Hepatocyte (in vitro differentiated cells): ENCODE data around the gene PMIS2. TPM values are rescaled to one million over a fixed set of nuclear protein-coding genes. Genes with fewer than 3 reads are reported as not detected.

ENCODE experiments used
- DNase-seq: peaks from one replicate; pipeline ENCODE4 v3.0.0-alpha.2; 2016; ENCODE audit warnings: low spot score
- H2AFZ ChIP-seq: fragments of 200-600 bp; sonication (generic); 2 replicates; pipeline ENCODE4 v1.6.0; 2016; ENCODE audit warnings: antibody characterized with exemption, mild to moderate bottlenecking
- H3K27ac ChIP-seq: fragments of 200-600 bp; sonication (generic); 2 replicates; pipeline ENCODE4 v1.5.1; 2016; ENCODE audit warnings: mild to moderate bottlenecking
- H3K27me3 ChIP-seq: fragments of 200-600 bp; sonication (generic); 2 replicates; pipeline ENCODE4 v1.6.1; 2016
- H3K36me3 ChIP-seq: fragments of 200-600 bp; sonication (generic); replicated peaks from 2 replicates; pipeline ENCODE4 v1.5.1; 2016; ENCODE audit warnings: low read depth; ENCODE audit not compliant: insufficient read depth
- H3K4me1 ChIP-seq: fragments of 200-600 bp; sonication (generic); 2 replicates; pipeline ENCODE4 v1.5.1; 2016; ENCODE audit warnings: mild to moderate bottlenecking, moderate library complexity; ENCODE audit not compliant: insufficient read depth
- H3K4me2 ChIP-seq: fragments of 200-600 bp; sonication (generic); 2 replicates; pipeline ENCODE4 v1.6.0; 2016
- H3K4me3 ChIP-seq: fragments of 200-600 bp; sonication (generic); 2 replicates; pipeline ENCODE4 v1.5.1; 2016; ENCODE audit warnings: mild to moderate bottlenecking
- H3K79me2 ChIP-seq: fragments of 200-600 bp; sonication (generic); 2 replicates; pipeline ENCODE4 v1.6.0; 2017; ENCODE audit warnings: mild to moderate bottlenecking
- H3K9me2 ChIP-seq: fragments of 200-600 bp; sonication (generic); replicated peaks from 2 replicates; pipeline ENCODE4 v1.6.0; 2017; ENCODE audit warnings: mild to moderate bottlenecking; ENCODE audit not compliant: insufficient read depth
- H3K9me3 ChIP-seq: fragments of 200-600 bp; sonication (generic); 2 replicates; pipeline ENCODE4 v1.5.1; 2016; ENCODE audit warnings: low read depth, mild to moderate bottlenecking
- H4K20me1 ChIP-seq: fragments of 200-600 bp; sonication (generic); 2 replicates; pipeline ENCODE4 v1.6.0; 2016; ENCODE audit warnings: mild to moderate bottlenecking; ENCODE audit not compliant: insufficient read depth, poor library complexity, severe bottlenecking
- EZH2 ChIP-seq: fragments of 200-600 bp; sonication (generic); IDR thresholded peaks from 2 replicates; pipeline ENCODE4 v1.6.1; 2016; ENCODE audit warnings: antibody characterized with exemption, mild to moderate bottlenecking, borderline replicate concordance
- EZH2phosphoT487 ChIP-seq: fragments of 200-600 bp; sonication (generic); IDR thresholded peaks from one replicate; pipeline ENCODE4 v1.6.1; 2018; ENCODE audit warnings: antibody characterized with exemption, mild to moderate bottlenecking, low read depth, moderate library complexity; ENCODE audit not compliant: unreplicated experiment, severe bottlenecking
- WGBS: methylation state at CpG from one replicate; pipeline ENCODE4 v1.1.6; 2016; ENCODE audit warnings: low lambda C conversion rate; ENCODE audit errors: missing lambda C conversion rate; 5-methylcytosine and 5-hydroxymethylcytosine counted together
- polyA plus RNA-seq: library from polyadenylated mRNA; unstranded; fragments of >200 nt; fragmentation: Nextera tagmentation; extraction: Ambion mirVana; gene quantifications from 2 replicates; pipeline ENCODE4 v1.2.1, GENCODE V29; 2016
- total RNA-seq: library from RNA; depleted of rRNA; stranded (reverse); fragments of >200 nt; gene quantifications from 2 replicates; pipeline ENCODE4 v1.2.3, GENCODE V29; 2014
- TF ChIP-seq, protein P1 (sequence below): fragments of 200-600 bp; sonication (generic); IDR thresholded peaks from 2 replicates; pipeline ENCODE4 v1.5.1; 2016; ENCODE audit warnings: antibody characterized with exemption, mild to moderate bottlenecking; ENCODE audit not compliant: poor library complexity

PMIS2 gene
- total and polyA plus RNA-seq, 2 experiments from 2014 or later, result not detected

- 79% methylated on average over 3 of the region's 3 CpGs for WGBS
- no peak for DNase-seq
- Histone ChIP-seq H3K79me2 (peaks cover 35% of the 10 kb centered on the region), H3K4me2 (peak overlapping the region; percentile 86), H3K4me3 (peak overlapping the region; percentile 74), H3K27me3 (no peaks in the 10 kb centered on the region), H3K36me3 (no peaks in the 10 kb centered on the region), H3K4me1 (peaks cover 15% of the 10 kb centered on the region), H3K9me2 (no peaks in the 10 kb centered on the region), H4K20me1 (no peaks in the 10 kb centered on the region), H3K27ac (peak overlapping the region; percentile 69), H3K9me3 (no peaks in the 10 kb centered on the region), H2AFZ (peak overlapping the region; percentile 85)
- TF ChIP-seq EZH2phosphoT487 (no peak), EZH2 (no peak)
- TF ChIP-seq, protein P1, sequence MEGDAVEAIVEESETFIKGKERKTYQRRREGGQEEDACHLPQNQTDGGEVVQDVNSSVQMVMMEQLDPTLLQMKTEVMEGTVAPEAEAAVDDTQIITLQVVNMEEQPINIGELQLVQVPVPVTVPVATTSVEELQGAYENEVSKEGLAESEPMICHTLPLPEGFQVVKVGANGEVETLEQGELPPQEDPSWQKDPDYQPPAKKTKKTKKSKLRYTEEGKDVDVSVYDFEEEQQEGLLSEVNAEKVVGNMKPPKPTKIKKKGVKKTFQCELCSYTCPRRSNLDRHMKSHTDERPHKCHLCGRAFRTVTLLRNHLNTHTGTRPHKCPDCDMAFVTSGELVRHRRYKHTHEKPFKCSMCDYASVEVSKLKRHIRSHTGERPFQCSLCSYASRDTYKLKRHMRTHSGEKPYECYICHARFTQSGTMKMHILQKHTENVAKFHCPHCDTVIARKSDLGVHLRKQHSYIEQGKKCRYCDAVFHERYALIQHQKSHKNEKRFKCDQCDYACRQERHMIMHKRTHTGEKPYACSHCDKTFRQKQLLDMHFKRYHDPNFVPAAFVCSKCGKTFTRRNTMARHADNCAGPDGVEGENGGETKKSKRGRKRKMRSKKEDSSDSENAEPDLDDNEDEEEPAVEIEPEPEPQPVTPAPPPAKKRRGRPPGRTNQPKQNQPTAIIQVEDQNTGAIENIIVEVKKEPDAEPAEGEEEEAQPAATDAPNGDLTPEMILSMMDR, result no peak
Observed at GRCh38 chr19:35544110-35544802, 41.7 kb upstream of the PMIS2 start.

GRCh38 chr19:35545001-35545854 lies 40.7 kb upstream of the PMIS2 start, which contains the start of gene TMEM147:
Gene TMEM147, plus strand, starts transcription at chr19:35545626. Its CDS starts 114 bp downstream, at chr19:35545740.
- Histone ChIP-seq H3K27me3 (no peaks in the 10 kb centered on the region), H3K27ac (peak within 1 kb of the TSS; percentile 69), H3K36me3 (no peaks in the 10 kb centered on the region), H3K4me2 (peak within 1 kb of the TSS; percentile 86), H3K79me2 (peaks cover 35% of the 10 kb centered on the region), H4K20me1 (no peaks in the 10 kb centered on the region), H2AFZ (peak within 1 kb of the TSS; percentile 85), H3K4me1 (peaks cover 15% of the 10 kb centered on the region), H3K9me2 (no peaks in the 10 kb centered on the region), H3K9me3 (no peaks in the 10 kb centered on the region), H3K4me3 (peak within 1 kb of the TSS; percentile 74)
- TF ChIP-seq EZH2phosphoT487 (no peak), EZH2 (no peak)
- TF ChIP-seq, protein P1, result no peak
- WGBS, result 2% methylated on average over 64 of the region's 85 CpGs
- DNase-seq, result peak; percentile 98

DNA sequence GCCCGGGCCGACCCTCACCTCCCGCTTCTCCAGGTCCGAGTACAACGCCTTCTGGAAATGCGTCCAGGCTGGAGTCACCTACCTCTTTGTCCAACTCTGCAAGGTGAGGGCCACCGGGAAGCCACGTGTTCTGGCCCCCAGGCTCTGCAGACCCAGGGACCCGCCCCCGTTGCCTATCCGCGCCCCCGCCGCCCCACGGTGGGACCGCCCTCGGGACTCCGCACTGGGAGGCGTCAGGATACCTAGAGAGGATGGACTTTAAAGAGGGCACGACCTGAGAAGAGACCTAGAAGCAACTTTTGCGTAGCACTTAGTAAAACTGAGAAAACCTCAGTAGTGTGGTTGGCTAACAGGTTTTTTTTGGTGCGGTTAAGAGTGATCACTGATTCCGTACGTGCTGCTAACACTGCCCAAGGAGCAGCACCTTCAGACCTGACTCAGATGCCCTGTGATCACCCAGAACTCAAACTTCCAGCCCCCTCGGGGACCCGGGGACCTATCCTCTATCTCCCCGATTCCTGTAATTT lies 40.1 kb upstream of the PMIS2 start:
- Histone ChIP-seq H3K27me3 (no peaks in the 10 kb centered on the region), H3K4me2 (peak overlapping the region; percentile 86), H3K27ac (peak overlapping the region; percentile 69), H3K36me3 (no peaks in the 10 kb centered on the region), H3K4me3 (peak overlapping the region; percentile 74), H3K9me2 (no peaks in the 10 kb centered on the region), H2AFZ (peak overlapping the region; percentile 85), H3K4me1 (peaks cover 15% of the 10 kb centered on the region), H3K79me2 (peaks cover 35% of the 10 kb centered on the region), H4K20me1 (no peaks in the 10 kb centered on the region), H3K9me3 (no peaks in the 10 kb centered on the region)
- no peak for TF ChIP-seq EZH2phosphoT487
- TF ChIP-seq, protein P1, result no peak
- TF ChIP-seq EZH2, result no peak
- 5% methylated on average over 19 of the region's 27 CpGs for WGBS
- peak; percentile 60 for DNase-seq
